ENCODE data around the gene GSC. TPM values are rescaled to one million over a fixed set of nuclear protein-coding genes. Genes with fewer than 3 reads are reported as not detected.
A peak's percentile ranks its signal among the peaks of the same experiment; 100 is the strongest.

The GSC gene
- total and polyA plus RNA-seq, 12 donors, result 0.06 to 0.54 (median 0.31) TPM; not detected in 5

GRCh38 chr14:94771158-94771905 is 1.4 kb upstream of the GSC start:
- Histone ChIP-seq H3K4me1 (peaks cover 0 to 46% (median 35%) of the 10 kb centered on the region in 9 donors), H3K9me3 (no peaks in the 10 kb centered on the region), H3K36me3 (no peaks in the 10 kb centered on the region), H3K4me3 (peak overlapping the region in 1 of 10 donors; percentile 8), H3K27ac (no peak overlapping the region), H3K27me3 (peaks cover 52 to 100% (median 100%) of the 10 kb centered on the region in 7 donors)
- intact Hi-C loops (cut with DNase I), result no loop called here
- DNase-seq (no peak), ATAC-seq (no peak)
- no peak for TF ChIP-seq CTCF (IDR thresholded peaks at IDR 0.05)
- WGBS, 2 donors, result 13 to 18% methylated on average over 54 of the region's 54 CpGs

- TF ChIP-seq CTCF (IDR thresholded peaks at IDR 0.05), result no peak
- ATAC-seq, result no peak
- H3K9me3 ChIP-seq, result no peaks in the 10 kb centered on the region
- H3K4me3 ChIP-seq, result peak overlapping the region in 2 of 10 donors; percentile 8 to 54
- intact Hi-C loops (cut with DNase I), result no loop called here
- DNase-seq, result no peak
- 21 to 35% methylated on average over 9 of the region's 9 CpGs for WGBS, 2 donors
- H3K27ac ChIP-seq, result no peak overlapping the region
- no peaks in the 10 kb centered on the region for H3K36me3 ChIP-seq
- H3K4me1 ChIP-seq, result peaks cover 0 to 44% (median 35%) of the 10 kb centered on the region in 9 donors
- peaks cover 58 to 100% (median 100%) of the 10 kb centered on the region in 7 donors for H3K27me3 ChIP-seq
Observed at GRCh38 chr14:94770815-94771157, 873 bp upstream of the GSC start.

GRCh38 chr14:94770251-94770749 is 387 bp upstream of the GSC start:
- intact Hi-C loops (cut with DNase I), result no loop called here
- no peak for TF ChIP-seq CTCF (IDR thresholded peaks at IDR 0.05)
- Histone ChIP-seq H3K9me3 (no peaks in the 10 kb centered on the region), H3K36me3 (no peaks in the 10 kb centered on the region), H3K4me1 (peaks cover 0 to 44% (median 35%) of the 10 kb centered on the region in 9 donors), H3K27ac (peak overlapping the region in 1 of 10 donors; percentile 19), H3K27me3 (peaks cover 58 to 100% (median 100%) of the 10 kb centered on the region in 7 donors), H3K4me3 (peak overlapping the region; percentile 16 to 62 (median 56))
- WGBS, 2 donors, result 4 to 5% methylated on average over 18 of the region's 18 CpGs
- no peak for ATAC-seq
- DNase-seq, result no peak

- WGBS, 2 donors, result 1 to 3% methylated on average over 80 to 82 of the region's 82 CpGs
- Histone ChIP-seq H3K36me3 (no peaks in the 10 kb centered on the region), H3K27ac (no peak overlapping the region), H3K4me1 (peaks cover 0 to 40% (median 34%) of the 10 kb centered on the region in 9 donors), H3K4me3 (peak overlapping the region in 9 of 10 donors; percentile 48 to 62 (median 58)), H3K27me3 (peaks cover 48 to 100% (median 100%) of the 10 kb centered on the region in 7 donors), H3K9me3 (no peaks in the 10 kb centered on the region)
- TF ChIP-seq CTCF (IDR thresholded peaks at IDR 0.05), result no peak
- ATAC-seq (peak in 3 of 8 donors; percentile 12 to 29 (median 28)), DNase-seq (no peak)
- intact Hi-C loops (cut with DNase I), result no loop called here
Observed at GRCh38 chr14:94768521-94769390, 1.2 kb downstream of the GSC start.
